HG02623 (cell line): ENCODE data around the gene UBA1.

Experiments used
- ATAC-seq: cut with Tn5 transposase; IDR thresholded peaks from one replicate; pipeline ENCODE4 v1.9.1; 2021; ENCODE audit warnings: moderate library complexity; ENCODE audit not compliant: unreplicated experiment

UBA1 gene

DNA sequence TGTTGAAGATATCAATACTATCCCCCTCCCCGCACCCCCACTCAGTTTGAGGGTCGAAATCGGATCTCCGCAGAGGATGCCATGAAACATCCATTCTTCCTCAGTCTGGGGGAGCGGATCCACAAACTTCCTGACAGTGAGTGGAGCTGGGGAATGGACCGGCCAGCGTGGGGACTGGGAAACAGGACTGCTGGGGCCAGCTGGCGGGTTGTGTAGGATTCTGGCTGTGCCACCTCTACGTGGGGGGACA is 33.6 kb downstream of the UBA1 start:
- no peak for ATAC-seq

DNA sequence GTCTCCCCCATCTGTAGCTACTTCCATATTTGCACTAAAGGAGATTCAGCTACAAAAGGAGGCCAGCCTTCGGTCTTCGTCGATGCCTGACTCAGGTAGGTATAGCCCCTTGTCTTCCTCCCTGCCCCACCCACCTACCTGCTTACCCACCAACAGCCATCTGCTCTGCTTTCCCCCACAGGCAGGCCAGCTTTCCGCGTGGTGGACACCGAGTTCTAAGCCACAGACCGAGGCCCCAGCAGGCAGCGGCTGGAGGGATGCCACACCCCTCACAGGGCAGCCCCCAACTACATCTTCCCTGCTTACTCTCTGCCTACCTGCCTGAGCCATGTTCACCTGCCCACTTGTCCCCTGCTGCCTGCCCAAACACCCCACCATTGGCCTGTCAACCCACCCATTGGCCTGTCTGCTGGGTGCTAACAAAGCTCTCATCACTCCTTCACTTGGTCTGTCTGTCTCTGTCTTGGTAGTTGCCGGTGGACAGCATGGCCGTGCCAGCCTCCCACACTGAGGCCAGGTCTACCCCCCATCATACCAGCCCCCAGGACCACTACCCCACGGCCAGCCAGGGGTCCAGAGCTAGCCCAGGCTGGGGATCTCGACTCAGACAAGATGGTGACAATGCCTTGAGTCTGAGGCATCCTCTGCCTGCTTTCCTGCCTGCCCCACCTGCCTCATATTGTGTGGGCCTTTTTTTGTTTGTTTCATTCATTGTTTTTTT is 35.1 kb downstream of the UBA1 start:
- ATAC-seq: no peak

DNA sequence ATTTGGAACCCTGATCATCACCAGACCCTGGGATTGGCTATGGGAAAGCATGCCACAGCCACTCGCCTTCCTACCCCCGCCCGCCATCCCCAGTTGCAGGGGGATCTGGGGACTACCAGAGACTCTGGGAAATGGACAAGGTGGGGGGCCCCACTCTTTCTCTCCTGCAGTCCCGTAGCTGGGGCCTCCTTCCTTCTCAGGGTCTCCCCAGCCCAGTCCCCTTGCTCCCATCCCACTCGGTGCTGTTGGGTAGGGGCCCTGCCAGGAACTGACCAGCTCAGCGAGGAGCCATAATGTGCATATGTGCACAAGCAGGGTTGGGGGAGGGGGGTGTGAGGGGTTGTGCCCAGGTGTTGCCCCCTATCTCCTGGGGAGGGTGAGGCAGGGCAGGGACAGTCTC is 35.8 kb downstream of the UBA1 start:
- ATAC-seq: no peak

DNA sequence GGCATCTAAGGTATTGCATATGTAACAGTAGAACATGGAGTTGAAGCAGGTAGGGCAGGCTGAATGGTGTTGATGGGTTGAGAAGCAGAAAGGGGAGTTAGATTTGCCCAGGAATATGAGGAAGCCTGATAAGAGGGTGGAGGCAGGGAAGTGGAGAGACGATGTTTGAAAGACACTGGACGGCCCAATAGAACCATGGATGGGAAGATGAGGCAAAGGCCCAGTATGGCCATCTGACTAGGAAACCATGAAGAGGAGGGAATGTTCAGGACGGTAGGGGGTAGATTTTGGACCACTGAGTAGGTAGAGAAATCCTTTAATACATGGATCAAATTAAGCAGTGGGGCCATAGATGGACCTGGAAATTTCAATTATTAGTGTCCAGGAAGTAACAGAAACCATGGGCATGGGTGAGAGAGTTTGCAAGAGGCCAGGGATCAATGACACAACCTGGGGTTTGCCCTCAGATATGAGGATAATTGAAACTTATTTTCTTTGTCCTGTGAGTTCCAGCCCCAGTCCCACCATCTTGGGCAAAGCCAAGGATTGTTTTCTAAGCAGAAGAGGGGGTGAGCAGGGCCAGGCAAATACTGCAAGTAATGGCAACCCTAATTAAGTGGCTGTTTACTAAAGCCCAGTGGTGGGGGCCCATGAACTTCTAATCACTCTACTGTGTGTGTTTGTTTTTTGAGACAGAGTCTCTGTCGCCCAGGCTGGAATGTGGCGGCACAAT is 36.7 kb downstream of the UBA1 start:
- ATAC-seq: no peak

DNA sequence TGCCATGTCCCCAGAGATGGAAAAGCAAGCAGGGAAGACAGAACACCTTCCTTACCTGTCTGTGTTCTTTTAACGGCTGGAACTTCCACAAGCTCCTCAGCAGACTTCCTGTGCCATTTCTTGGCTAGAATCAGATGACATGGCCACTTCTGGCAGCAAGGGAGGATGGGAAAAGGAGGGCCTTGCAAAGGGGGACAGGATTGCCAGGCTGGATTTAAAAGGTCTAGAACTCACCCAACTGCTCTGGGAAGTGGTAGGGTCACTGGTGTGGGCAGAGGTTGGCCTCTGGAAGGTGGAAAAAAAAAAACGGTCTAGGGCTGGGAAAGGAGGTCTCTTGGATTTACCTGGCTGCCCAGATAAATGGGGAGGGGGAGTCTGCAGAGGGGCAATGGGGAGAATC is 37.5 kb downstream of the UBA1 start:
- ATAC-seq: no peak

DNA sequence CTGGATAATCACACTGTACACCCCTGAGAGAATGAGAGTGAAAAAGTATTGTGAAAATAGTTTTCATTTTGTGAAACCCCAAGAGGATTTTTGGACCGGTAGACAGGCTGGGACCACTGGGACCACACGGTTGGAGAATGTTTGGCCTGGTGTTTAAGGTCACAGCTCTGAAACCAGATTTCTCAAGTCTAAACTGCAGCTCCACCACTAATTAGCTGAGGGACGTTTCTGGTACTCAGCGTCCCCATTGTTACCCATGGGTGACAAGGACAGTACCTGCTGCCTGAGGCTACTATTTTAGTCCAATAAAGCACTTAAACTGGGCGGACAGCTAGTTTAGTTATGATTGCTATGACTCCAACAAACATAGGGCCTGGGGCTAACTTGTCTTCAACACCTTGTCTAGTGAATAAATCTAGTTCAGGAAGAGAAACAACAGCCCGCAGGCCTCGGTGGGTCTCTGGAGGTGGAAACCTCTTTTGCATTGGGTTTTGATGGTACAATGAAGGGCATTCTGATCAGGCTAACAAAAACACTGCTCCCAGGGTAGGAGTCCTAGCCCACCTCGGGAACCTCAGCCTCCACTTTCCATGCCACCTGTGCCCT is 38.7 kb downstream of the UBA1 start:
- no peak for ATAC-seq

DNA sequence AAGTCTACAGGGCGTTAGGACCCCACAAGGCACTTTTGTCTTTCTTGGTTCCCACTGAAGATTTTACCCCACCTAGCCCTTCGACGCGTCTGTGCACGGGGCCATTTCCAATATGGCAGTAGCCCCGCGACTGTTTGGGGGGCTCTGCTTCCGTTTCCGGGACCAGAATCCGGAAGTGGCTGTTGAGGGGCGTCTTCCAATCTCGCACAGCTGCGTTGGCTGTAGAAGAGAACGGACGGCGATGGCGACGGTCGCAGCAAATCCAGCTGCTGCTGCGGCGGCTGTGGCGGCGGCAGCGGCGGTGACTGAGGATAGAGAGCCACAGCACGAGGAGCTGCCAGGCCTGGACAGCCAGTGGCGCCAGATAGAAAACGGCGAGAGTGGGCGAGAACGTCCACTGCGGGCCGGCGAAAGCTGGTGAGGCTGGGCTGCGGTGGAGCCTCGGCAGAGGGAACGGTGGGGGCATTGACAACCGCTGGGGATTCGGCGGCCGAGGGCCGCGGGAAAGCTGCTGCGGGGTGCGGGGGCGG is 39.2 kb downstream of the UBA1 start, which contains the start of gene USP11:
TSS of gene USP11 (plus strand) at position 207 of the 530 bp plus-strand sequence. CDS start at position 242, 35 bp downstream.
- ATAC-seq: peak; percentile 8

DNA sequence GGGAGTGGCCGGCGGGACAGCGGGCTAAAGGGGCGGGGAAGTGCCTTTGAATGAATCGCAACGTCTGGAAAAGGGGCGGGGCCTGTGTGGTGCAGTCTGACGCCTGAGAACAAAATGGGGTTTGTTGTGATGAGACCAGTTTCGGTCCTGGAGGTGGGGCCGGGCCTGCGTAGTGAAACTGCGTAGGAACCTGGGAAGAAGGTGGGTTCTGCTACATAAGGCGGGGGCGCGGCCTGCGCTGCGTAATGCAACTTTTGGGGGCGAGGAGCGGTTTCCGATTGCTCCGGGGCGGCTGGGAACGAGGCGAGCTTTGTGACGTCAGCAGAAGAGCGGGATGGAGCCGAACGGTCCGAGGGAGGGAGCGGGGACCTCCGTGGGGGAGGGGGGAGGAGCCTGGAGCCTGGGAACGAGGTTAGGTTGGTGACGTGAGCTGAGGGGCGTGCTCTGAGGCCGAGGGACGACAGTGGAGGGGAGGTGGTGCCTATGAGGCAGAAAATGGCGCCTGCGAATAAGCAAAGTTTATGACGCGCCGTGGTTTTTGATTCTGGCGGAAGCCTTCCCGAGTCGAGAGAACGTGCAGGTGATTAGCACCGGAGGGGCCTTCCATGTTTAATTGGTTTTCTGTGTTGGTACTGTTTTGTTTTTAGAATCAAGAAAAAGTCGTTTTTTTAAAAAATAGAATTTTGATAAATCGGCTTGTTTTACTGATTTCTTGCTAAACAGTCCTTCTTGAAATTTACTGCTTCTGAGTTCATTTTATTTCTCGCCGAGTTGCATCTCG is 39.9 kb downstream of the UBA1 start:
- peak; percentile 87 for ATAC-seq

DNA sequence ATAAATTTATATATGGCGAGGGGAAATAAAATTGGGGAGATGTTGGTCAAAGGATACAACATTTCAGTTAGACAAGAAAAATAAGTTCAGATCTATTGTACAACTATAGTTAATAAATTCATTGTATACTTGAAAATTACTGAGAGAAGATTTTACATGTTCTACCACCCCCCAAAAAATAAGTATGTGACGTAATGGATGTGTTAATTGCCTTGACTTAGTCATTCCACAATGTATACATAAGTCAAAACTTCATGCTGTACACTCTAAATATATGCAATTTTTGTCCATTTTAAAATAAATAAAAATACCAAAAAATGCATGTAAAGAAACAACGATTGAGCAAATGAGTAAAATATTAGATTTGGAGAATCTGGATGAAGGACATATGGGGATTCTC is 41.0 kb downstream of the UBA1 start:
- no peak for ATAC-seq

DNA sequence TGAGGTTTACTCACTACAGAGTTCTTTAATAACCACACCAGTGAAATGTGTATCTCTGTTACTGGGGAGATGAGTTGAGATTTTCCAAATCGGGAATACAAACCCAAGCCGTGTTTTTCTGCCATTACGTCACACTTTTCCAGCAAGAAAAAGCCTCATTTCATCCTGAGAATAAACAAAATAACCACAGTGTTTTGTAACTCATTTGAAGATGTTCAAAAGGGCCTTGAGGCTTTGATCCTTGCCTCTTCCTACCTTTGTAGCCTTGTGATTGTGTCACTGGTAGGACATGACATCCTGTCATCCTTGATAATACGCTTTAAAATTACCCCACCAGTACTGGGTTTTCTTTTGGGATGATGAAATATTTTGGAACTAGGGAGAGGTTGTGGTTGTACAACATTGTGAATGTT is 42.1 kb downstream of the UBA1 start:
- ATAC-seq: no peak

DNA sequence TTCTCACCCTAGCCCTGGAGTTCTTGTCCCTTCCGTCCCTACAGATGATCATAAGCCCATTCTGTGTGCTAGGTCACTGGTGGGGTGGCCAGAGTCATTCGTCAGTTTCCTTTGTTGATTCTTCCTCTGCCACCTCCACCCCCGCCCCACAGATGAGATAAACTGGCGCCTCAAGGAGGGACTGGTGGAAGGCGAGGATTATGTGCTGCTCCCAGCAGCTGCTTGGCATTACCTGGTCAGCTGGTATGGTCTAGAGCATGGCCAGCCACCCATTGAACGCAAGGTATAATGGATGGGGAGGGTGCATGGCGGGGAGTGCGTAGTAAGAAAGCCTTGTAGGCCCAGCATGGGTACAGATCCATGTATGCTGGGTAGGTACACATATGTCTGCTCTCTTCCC is 45.6 kb downstream of the UBA1 start:
- ATAC-seq: no peak

DNA sequence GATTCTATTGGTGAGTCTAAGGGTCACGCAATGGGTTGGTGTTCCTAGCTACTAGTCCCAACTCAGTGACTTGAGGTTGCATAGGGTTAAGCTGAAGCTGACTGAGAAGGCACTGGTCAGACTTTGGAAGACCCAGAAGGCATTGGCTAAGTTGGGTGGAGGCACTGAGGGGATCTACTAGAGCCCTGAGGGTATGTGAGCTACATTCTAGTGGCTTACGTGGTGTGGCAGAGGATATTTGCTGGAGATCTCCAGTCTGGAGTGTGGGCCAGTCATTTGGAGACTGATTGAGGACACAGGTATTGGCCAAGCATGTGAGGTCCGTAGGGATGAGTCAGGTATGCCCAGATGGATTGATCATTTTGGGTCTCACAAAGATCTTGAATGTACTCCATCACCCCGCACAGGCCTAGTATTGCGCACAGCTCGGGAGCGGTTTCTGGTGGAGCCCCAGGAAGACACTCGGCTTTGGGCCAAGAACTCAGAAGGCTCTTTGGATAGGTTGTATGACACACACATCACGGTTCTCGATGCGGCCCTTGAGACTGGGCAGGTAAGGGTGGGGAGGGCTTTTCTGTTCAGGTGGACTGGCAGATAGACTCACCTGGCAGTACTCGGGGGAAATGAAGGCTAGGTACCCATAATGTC is 46.4 kb downstream of the UBA1 start:
- ATAC-seq: no peak

DNA sequence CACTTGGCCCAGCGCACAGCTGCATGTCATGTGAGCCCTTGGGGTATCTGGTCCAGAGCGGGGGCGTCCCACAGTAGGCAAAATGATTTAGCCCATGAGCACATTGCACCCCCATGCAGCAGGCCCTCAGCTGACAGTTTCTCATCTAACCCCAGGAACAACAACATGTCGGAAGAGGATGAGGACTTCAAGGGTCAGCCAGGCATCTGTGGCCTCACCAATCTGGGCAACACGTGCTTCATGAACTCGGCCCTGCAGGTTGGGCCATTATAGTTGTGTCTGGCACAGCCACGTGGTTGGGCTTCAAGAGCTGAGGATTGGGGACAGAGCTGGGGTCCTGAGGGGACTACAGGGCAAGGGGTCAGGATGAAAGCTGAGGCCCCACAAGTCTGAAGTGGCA is 47.0 kb downstream of the UBA1 start:
- no peak for ATAC-seq

DNA sequence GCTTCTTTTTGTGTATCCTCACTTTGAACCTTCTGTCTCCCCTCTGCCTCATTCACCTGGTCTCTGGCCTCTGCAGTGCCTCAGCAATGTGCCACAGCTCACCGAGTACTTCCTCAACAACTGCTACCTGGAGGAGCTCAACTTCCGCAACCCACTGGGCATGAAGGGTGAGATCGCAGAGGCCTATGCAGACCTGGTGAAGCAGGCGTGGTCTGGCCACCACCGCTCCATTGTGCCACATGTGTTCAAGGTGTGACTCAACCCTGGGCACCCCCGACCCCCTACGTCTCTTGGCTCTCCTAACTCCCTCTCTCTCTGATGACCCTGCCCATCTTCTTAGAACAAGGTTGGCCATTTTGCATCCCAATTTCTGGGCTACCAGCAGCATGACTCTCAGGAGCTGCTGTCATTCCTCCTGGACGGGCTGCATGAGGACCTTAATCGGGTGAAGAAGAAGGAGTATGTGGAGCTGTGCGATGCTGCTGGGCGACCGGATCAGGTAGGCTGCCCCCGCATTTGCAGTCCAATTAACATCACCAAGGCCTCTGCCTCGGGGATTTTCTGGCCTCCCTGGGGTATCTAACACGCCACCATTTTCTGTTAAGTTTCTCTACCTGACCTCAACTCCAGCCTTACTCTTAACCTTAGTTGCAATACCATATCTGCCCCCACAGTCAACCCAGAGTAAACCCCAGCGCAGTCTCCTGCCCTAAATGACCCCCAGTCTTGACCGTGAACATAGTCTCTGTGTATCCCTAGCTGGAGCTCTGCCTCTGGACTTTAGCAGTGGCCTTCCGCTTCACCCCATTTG is 47.8 kb downstream of the UBA1 start:
- ATAC-seq: no peak

DNA sequence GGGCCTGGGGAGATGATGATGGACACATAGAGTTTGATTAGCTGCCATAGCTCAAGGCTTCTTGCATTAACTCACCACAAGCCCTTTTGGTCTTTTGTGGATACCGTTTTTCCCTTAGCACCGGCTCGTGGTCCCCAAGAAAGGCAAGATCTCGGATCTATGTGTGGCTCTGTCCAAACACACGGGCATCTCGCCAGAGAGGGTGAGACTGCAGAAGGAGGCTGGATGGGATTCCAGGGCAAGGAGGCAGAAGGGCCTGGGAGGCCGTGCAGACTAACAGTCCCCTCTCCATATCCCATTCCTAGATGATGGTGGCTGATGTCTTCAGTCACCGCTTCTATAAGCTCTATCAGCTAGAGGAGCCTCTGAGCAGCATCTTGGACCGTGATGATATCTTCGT is 48.7 kb downstream of the UBA1 start:
- ATAC-seq: no peak

DNA sequence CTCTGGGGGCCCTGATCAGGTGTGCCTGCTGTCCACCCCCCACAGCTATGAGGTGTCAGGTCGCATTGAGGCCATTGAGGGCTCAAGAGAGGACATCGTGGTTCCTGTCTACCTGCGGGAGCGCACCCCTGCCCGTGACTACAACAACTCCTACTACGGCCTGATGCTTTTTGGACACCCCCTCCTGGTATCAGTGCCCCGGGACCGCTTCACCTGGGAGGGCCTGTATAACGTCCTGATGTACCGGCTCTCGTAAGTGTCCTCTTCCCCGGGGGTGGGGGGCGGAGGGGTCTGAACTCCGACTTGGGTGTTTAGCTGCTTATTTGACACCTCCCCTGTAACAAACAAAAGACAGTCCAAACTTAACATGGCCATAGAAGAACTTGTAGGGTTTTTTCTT is 49.7 kb downstream of the UBA1 start:
- no peak for ATAC-seq

DNA sequence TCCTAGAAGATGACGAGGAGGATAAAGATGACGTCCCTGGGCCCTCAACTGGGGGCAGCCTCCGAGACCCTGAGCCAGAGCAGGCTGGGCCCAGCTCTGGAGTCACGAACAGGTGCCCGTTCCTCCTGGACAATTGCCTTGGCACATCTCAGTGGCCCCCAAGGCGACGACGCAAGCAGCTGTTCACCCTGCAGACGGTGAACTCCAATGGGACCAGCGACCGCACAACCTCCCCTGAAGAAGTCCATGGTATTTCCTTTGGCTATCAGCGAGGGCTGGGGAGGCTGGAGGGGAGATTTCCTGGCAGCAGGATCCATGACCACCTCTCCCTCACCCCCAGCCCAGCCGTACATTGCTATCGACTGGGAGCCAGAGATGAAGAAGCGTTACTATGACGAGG is 51.0 kb downstream of the UBA1 start:
- no peak for ATAC-seq

DNA sequence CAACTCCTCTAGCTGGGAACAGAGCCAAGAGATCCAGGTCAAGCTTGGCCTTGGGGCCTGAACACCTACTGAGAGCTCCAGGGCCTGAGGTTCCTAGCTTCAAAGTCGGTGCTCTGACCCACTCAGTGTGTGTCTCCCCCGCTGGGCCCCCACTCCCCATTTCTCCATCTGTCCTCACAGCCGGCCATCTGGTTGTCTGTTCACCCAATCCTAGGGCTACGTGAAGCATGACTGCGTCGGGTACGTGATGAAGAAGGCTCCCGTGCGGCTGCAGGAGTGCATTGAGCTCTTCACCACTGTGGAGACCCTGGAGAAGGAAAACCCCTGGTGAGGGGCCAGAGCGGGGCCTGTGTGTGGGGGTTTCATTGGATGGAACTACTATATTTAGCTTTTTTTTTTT is 51.5 kb downstream of the UBA1 start:
- no peak for ATAC-seq

DNA sequence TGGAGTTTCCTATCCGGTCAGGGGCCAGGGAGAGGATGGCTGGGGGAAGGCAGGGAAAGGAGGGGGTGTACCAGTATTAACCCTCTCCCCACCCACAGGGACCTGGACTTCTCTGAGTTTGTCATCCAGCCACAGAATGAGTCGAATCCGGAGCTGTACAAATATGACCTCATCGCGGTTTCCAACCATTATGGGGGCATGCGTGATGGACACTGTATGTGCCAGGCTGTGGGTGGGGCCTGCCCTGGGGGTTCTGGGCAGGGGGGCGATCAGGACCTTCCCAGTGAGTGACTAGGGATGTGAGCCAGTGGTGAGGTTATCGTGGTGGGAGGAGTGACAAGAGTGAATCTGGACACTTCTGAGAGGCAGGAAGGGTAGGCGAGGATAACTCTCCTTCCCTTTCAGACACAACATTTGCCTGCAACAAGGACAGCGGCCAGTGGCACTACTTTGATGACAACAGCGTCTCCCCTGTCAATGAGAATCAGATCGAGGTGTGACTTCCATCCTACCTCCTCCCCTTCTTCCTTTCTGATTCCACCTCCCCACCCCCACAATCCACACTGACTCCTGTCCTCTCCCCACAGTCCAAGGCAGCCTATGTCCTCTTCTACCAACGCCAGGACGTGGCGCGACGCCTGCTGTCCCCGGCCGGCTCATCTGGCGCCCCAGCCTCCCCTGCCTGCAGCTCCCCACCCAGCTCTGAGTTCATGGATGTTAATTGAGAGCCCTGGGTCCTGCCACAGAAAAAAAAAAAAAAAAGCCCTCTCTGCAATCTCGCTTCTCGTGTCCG is 53.8 kb downstream of the UBA1 start:
- no peak for ATAC-seq
